DMS 273 treated with DMSO at 0.1 percent for 48 hours (cell line): ENCODE results near the gene KNCN.

ENCODE experiments used
- DNase-seq: peaks from one replicate; lab custom pipeline; 2025; lab: John Stamatoyannopoulos, UW

Gene KNCN

DNA sequence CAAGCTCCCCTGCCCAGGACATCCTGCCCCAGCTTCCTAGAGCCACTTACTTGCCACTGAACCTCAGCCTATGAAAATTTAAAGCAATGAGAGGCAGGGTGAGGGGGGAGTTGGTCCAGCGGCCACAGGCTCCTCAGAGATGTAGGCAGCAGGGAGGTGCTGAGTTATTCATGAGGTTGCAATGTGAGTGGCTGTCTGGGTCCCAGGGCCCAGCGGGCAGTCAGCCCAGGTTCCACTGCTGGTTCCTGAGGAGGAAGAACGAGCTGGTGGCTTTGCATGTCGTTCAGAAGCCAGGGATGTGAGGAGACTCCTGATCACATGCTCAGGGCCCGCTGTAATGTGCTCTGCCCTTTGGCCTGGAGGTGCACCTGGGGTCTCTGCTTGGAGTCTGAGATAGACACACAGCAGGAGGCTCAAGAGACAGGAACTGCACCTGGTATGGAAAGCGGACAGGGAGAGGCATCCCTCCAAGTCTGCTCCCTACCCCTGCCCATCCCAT lies at the start of gene KNCN:
Gene KNCN, minus strand, starts transcription at position 51 of the 499 bp plus-strand sequence. CDS start 432 bp downstream, outside the sequence.
- no peak for DNase-seq

DNA sequence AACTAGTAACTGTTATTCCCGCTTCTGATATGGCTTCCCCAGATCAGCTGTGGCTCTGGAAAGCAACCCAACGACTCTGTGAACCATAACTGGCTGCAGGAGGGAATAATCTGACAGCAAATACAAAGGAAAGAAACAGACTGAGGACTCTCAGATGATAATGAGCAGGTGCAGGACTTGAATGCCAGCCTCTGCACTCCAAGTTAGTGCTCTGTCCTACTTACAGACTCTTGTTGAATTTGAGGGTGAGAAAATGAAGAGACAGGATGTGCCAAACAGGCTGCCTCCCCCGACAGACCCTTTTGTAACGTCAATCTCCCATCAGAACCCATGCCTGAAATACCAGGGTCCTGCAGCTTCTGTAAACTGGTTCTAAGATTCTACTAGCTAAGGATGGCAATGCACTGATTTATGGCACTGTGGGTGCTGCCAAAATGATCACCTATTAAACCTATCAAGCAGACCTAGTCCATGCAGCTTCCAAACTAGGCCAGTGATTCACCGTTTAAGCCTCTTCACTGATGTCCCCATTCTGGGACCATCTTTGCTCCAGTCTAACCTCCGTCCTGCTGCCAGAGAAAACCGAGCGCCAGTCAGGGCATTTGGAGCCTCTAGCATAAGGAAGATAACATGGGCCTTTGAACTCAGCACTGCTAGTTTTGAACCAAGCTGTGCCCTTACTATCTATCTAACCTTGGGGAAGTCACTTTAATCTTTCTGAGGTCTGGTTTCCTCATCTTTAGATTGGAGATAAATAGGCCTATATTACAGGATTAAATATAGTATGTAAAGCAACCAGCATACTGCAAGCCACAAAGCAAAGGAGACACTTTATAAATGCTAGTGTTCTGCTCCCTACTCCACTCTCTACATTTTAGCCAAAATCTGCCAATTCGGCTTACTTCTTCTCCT lies 47.9 kb upstream of the KNCN start:
- no peak for DNase-seq

GRCh38 chr1:46596846-46597245 lies 45.4 kb upstream of the KNCN start:
- no peak for DNase-seq

GRCh38 chr1:46596036-46596435 lies 44.6 kb upstream of the KNCN start:
- DNase-seq = no peak

DNA sequence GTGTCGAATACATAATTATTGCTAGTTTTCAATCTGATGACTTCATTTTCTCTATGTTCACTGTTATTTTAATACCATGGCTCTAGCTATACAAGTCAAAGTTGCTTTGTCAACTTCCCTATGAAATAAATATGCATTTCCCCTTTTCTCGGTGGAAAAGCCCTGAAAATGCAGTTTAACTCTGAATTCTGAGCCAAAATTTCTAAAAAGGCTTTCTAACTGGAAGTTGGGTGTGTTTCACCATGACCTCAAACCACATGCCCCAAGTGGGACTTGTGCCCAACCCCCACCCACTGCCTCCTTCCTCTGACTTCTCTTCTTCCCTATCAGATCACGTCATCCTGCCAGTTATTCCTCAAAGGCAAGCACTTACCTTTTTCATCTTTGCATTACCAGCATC lies 43.7 kb upstream of the KNCN start:
- no peak for DNase-seq

DNA sequence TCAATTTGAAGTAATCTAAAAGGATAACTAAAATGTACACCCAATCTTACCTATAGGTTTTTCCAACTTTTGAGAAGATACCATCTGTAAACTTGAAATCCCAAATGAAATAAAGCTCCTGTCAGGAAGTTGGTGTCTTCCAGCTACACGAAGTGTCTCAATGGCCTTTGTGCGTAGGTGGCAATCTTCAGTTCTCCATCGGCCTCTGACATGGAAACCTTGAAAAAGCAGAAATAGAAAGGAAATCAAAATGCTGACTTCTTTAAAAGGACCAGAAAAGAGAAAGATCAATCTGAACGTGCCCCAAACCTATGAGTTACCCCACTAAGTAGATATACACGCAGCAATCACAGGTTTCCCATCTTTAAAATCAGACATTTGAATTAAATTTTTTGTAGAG lies 42.6 kb upstream of the KNCN start:
- DNase-seq = no peak

GRCh38 chr1:46592823-46593222 lies 41.4 kb upstream of the KNCN start:
- DNase-seq = no peak

- DNase-seq = no peak
Observed at GRCh38 chr1:46589529-46589928, 38.1 kb upstream of the KNCN start.

DNA sequence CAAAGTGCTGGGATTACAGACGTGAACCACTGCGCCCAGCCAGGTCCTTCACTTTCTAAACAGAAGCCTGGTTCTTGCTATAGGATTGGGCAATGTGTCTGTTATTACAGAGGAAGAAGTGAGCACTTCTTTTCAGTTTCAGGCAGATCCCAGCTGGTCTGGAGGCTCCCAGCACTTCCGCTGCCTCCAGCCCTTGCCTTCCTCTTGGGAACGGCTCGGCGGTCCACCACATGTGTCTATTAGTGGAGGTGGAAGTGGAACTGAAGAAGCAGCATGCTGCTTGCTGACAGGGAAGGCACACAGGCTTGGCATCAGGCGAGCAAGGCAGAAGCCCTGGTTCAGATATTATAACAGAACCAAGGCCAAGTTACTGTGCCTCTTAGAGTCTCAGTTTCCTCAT lies 35.6 kb upstream of the KNCN start:
- no peak for DNase-seq

DNA sequence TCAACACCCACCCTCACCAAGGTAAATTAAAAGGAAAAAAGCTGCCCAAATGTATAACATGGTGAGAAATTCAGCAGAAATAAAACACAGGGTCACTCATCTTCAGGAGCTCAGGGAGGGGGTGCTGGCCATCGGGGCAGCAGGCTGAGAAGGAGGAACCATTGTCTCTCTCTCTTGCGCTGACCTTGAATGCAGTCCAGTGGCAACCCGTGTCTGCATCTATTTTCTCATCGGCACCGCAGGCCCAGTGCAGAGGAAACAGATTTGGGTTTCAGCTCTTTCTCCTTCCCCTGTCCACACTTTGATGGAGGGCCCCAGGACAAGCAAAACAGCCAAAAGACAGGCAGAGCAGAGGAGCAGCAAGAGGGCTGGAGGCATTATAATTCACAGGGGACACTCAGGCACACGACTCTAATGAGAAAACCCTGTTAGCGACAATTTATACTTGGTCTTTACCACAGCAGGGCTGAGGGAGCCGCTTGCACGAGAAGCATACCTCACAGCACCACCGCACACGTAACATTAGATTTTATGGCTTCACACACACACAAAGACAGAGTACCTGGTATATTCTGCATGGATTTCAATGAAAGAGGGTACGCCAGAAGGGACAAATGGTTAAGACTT lies 34.0 kb upstream of the KNCN start:
- DNase-seq = no peak

GRCh38 chr1:46583494-46583893 lies 32.0 kb upstream of the KNCN start:
- no peak for DNase-seq

DNA sequence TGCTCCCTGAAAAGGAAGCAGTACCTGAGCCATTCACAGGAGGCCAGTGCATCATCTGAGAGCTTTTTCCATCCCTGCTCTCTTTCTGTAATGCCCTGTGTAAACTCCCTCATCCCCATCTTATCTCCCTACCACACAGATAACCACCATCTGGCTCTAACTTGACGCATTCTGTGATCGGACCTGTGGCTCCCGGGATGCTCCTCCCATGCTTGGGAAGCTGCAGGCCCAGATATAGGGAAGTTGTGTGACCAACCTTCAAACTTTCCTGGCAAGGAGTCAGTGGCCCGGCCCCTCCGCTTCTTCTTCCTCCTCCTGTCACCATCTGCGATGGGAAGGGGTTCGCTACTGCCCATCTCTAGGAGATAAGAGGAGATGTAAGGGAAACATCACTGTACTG lies 31.5 kb upstream of the KNCN start:
- no peak for DNase-seq

- no peak for DNase-seq
Observed at GRCh38 chr1:46581681-46582455, 30.4 kb upstream of the KNCN start.

- DNase-seq = no peak
Observed at GRCh38 chr1:46580140-46580903, 28.9 kb upstream of the KNCN start.

DNA sequence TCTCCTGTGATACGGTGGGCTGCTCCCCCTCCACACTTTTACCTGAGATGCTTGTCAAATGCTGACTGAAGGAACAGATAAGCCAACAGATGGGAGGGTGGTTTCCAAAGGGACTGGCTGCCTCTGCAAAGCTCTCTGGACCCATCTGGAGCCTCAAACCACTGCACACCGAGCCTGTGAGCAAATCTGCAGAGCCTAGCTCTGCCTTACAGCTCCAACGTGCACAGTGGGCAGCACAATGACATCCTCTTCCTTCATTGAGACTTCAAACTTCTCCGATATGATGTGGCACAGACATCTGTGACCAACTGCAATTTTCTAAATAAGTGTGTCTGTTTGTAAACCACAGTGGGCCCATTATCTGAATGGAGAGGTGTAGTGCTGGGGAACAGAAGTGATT lies 26.2 kb upstream of the KNCN start:
- no peak for DNase-seq

GRCh38 chr1:46576596-46576995 lies 25.1 kb upstream of the KNCN start:
- DNase-seq = no peak

DNA sequence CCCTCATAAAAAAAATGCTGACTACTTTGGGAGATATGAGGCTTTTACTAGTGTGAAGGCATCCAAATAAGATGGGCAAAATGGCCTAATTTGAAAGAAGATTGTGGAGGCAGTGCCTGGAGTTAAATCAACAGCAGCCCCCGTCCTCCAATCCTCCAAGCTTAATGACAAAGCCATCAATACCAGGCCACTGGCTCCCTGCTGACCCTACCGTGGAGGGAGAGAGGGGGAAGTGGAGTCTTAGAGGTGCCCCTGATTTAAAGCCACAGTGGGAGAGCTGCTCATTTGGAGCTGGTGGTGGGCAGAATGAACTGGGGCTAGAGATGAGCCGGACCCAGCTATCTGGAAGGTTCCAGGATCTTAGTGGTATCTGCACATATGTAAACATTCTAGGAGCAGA lies 24.3 kb upstream of the KNCN start:
- DNase-seq = no peak

DNA sequence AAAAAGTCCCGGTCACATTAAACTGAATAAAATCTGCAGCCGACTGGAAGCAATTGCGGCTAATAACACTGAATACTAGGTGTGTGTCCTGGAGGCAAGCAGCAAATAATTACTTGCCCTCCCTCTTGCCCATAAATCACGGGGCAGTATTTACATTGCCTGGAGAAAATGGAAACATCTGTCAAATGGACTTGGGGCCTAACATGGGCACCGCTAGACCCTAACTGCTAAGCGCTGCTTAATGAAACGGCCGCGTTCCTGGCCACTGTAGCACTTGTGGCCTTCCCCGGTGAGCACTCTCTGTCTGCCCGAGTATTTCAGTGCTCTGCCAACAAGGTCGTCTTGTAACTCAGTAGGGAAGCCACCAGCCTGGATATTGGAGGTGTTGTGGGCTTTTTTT lies 23.9 kb upstream of the KNCN start:
- no peak for DNase-seq

GRCh38 chr1:46571691-46572225 lies 20.3 kb upstream of the KNCN start:
- no peak for DNase-seq

GRCh38 chr1:46569884-46570725 lies 18.7 kb upstream of the KNCN start:
- DNase-seq = no peak

DNA sequence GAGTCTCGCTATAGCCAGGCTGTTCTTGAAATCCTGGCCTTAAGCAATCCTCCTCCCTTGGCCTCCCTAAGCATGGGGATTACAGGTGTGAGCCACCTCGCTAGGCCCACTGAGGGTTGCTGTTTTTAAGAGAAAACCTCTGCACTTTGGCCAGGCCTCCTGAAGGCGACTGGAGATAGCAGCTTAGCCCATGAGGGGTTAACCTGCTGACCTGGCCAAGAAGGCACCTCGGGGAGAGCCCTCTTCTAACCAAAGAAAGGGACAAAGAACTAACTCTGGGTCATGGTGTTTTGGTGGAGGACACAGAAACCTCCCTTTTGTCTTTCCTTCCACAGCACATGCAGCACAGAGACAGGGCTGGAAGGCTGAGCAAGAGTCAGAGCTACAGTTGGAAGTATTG lies 17.7 kb upstream of the KNCN start:
- DNase-seq = no peak
